Ramos (cell line): Measurements from ENCODE around the gene TLX3.
"Not testable (repeated sequence)": the region's sequence is repeated elsewhere in the genome, so short reads cannot be mapped to it uniquely, and the experiment has no call there.

Source experiments
- in situ Hi-C: fragments of 300-500 bp; cut with MboI; formaldehyde crosslinking; loops from one replicate; pipeline ENCODE4 v1.14.3; 2022; ENCODE audit warnings: low sequenced_read_pairs; ENCODE audit not compliant: unreplicated experiment

Gene TLX3

GRCh38 chr5:171321447-171321846 lies 12.4 kb downstream of the TLX3 start:
- in situ Hi-C loops = no loop called here

GRCh38 chr5:171322527-171322926 lies 13.5 kb downstream of the TLX3 start:
- in situ Hi-C loops = no loop called here

GRCh38 chr5:171323007-171323406 lies 14.0 kb downstream of the TLX3 start:
- in situ Hi-C loops = no loop called here

GRCh38 chr5:171323806-171324632 lies 15.0 kb downstream of the TLX3 start:
- in situ Hi-C loops = no loop called here

- in situ Hi-C loops = no loop called here
Measured at GRCh38 chr5:171330021-171330420, 21.0 kb downstream of the TLX3 start.

- in situ Hi-C loops = no loop called here
Measured at GRCh38 chr5:171335616-171336015, 26.6 kb downstream of the TLX3 start.

- in situ Hi-C loops = no loop called here
Measured at GRCh38 chr5:171336521-171337209, 27.6 kb downstream of the TLX3 start.

GRCh38 chr5:171337210-171337569 lies 28.1 kb downstream of the TLX3 start:
- in situ Hi-C loops = no loop called here

- in situ Hi-C loops = loop anchor here (10.0 kb wide), 1 partner anchor 595 kb away; no protein-coding TSS in a partner anchor
Measured at GRCh38 chr5:171340042-171340441, 31.0 kb downstream of the TLX3 start.

GRCh38 chr5:171340491-171340890 lies 31.4 kb downstream of the TLX3 start:
- in situ Hi-C loops = loop anchor here (10.0 kb wide), 1 partner anchor 596 kb away; no protein-coding TSS in a partner anchor

GRCh38 chr5:171342362-171343111 lies 33.5 kb downstream of the TLX3 start:
- in situ Hi-C loops = loop anchor here (10.0 kb wide), 1 partner anchor 598 kb away; no protein-coding TSS in a partner anchor

GRCh38 chr5:171344936-171345608 lies 36.0 kb downstream of the TLX3 start:
- in situ Hi-C loops = loop anchor here (10.0 kb wide), 1 partner anchor 600 kb away; no protein-coding TSS in a partner anchor

GRCh38 chr5:171351536-171352073 lies 42.6 kb downstream of the TLX3 start:
- in situ Hi-C loops = no loop called here

- in situ Hi-C loops = no loop called here
Measured at GRCh38 chr5:171355302-171355724, 46.3 kb downstream of the TLX3 start.

GRCh38 chr5:171357843-171358242 lies 48.8 kb downstream of the TLX3 start:
- in situ Hi-C loops = no loop called here

GRCh38 chr5:171361151-171361550 lies 52.1 kb downstream of the TLX3 start:
- in situ Hi-C loops = not testable (repeated sequence)
